ENCODE measurements around the gene SLC35A2.
A peak's percentile ranks its signal among the peaks of the same experiment; 100 is the strongest.

SLC35A2 gene

DNA sequence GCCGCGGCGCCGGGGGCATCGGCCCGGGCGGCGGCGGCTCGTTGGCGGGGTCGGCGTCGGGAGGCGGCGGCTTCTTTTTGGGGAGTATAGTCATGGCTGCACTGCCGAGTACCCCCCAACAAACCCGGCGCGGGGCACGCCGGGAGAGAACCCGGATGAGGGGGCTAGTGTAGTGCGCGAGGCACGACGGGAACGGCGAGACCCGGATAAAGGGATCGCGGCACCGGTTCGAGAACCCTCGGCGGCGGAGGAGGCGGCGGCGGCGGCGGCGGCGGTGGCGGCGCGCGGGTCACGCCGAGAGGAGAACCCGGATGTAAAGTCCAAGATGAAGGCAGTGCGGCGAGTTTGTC is 46.0 kb upstream of the SLC35A2 start, which contains the start of gene OTUD5:
TSS of gene OTUD5 (minus strand) at position 131 of the 350 bp plus-strand sequence. CDS start at position 94, 37 bp downstream.
- Histone ChIP-seq H3K79me2 (ENCODE audit: low read length) (peaks cover 54% of the 10 kb centered on the region), H3K9me3 (ENCODE audit: insufficient read depth, low read length) (no peaks in the 10 kb centered on the region)

GRCh38 chrX:48956728-48957414 is 45.4 kb upstream of the SLC35A2 start:
- H3K27ac ChIP-seq (ENCODE audit: low read length), result peak overlapping the region; percentile 95
- peak overlapping the region; percentile 96 for H3K4me3 ChIP-seq (ENCODE audit: low read length)
- H3K36me3 ChIP-seq (replicated peaks; ENCODE audit: low read depth, low read length), result peaks cover 13% of the 10 kb centered on the region
- no peaks in the 10 kb centered on the region for H3K27me3 ChIP-seq (ENCODE audit: low read depth, low read length)
- H3K79me2 ChIP-seq (ENCODE audit: low read length), result peaks cover 60% of the 10 kb centered on the region
- peaks cover 11% of the 10 kb centered on the region; the same call in 1 of the 2 replicates for H4K20me1 ChIP-seq (ENCODE audit: insufficient read depth, low read length)
- peaks cover 22% of the 10 kb centered on the region for H3K4me1 ChIP-seq (ENCODE audit: low read length)
- H3K9me3 ChIP-seq (ENCODE audit: insufficient read depth, low read length), result no peaks in the 10 kb centered on the region
- H3K9ac ChIP-seq (ENCODE audit: low read length), result peak overlapping the region; percentile 85
- no peak overlapping the region for H2AFZ ChIP-seq (ENCODE audit: low read depth, low read length)
- peak overlapping the region; percentile 95 for H3K4me2 ChIP-seq (ENCODE audit: low read length)
- no peak for TF ChIP-seq EZH2phosphoT487 (IDR thresholded peaks at IDR 0.05; ENCODE audit: low read depth)
- TF ChIP-seq, protein P1, sequence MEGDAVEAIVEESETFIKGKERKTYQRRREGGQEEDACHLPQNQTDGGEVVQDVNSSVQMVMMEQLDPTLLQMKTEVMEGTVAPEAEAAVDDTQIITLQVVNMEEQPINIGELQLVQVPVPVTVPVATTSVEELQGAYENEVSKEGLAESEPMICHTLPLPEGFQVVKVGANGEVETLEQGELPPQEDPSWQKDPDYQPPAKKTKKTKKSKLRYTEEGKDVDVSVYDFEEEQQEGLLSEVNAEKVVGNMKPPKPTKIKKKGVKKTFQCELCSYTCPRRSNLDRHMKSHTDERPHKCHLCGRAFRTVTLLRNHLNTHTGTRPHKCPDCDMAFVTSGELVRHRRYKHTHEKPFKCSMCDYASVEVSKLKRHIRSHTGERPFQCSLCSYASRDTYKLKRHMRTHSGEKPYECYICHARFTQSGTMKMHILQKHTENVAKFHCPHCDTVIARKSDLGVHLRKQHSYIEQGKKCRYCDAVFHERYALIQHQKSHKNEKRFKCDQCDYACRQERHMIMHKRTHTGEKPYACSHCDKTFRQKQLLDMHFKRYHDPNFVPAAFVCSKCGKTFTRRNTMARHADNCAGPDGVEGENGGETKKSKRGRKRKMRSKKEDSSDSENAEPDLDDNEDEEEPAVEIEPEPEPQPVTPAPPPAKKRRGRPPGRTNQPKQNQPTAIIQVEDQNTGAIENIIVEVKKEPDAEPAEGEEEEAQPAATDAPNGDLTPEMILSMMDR (IDR thresholded peaks at IDR 0.05; ENCODE audit: low read depth, low read length), result no peak

More for the DNA sequence above, 46.0 kb upstream of the SLC35A2 start, which contains the start of gene OTUD5:
- H2AFZ ChIP-seq (ENCODE audit: low read depth, low read length), result no peak within 1 kb of the TSS; the same call in 1 of the 2 replicates
- peak within 1 kb of the TSS; percentile 95 for H3K27ac ChIP-seq (ENCODE audit: low read length)
- peak within 1 kb of the TSS; percentile 96 for H3K4me3 ChIP-seq (ENCODE audit: low read length)
- H3K27me3 ChIP-seq (ENCODE audit: low read depth, low read length), result no peaks in the 10 kb centered on the region
- peaks cover 10% of the 10 kb centered on the region for H3K36me3 ChIP-seq (replicated peaks; ENCODE audit: low read depth, low read length)
- TF ChIP-seq, protein P1 (IDR thresholded peaks at IDR 0.05; ENCODE audit: low read depth, low read length), result no peak
- TF ChIP-seq EZH2phosphoT487 (IDR thresholded peaks at IDR 0.05; ENCODE audit: low read depth), result no peak
- peak within 1 kb of the TSS; percentile 95 for H3K4me2 ChIP-seq (ENCODE audit: low read length)
- H4K20me1 ChIP-seq (ENCODE audit: insufficient read depth, low read length), result peaks cover 11% of the 10 kb centered on the region; the same call in 1 of the 2 replicates
- H3K9ac ChIP-seq (ENCODE audit: low read length), result peak within 1 kb of the TSS; percentile 85
- H3K4me1 ChIP-seq (ENCODE audit: low read length), result peaks cover 28% of the 10 kb centered on the region

DNA sequence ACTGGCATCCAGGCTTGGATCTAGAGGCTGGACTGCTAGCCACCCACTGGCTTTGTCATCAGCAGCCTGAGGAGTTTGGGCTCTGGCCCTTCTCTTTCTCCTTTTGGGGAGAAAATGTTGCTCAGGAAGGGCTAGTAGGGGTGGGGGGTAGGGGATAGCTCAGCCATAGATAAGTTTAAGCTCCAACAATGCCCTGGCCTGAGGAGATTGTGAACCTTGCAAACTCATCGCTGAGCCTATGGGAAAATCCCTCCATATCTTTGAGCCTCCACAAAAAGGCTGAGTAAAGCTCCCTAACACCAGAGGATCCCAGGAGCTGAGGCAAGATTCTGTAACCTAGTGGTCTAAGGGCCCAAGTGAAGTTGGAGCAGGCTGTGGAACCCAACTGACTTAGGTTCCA is 37.1 kb upstream of the SLC35A2 start:
- no peak overlapping the region for H3K4me2 ChIP-seq (ENCODE audit: low read length)
- no peak overlapping the region for H2AFZ ChIP-seq (ENCODE audit: low read depth, low read length)
- H3K9me3 ChIP-seq (ENCODE audit: insufficient read depth, low read length), result no peaks in the 10 kb centered on the region
- H3K36me3 ChIP-seq (replicated peaks; ENCODE audit: low read depth, low read length), result peaks cover 3% of the 10 kb centered on the region
- TF ChIP-seq, protein P1 (IDR thresholded peaks at IDR 0.05; ENCODE audit: low read depth, low read length), result no peak
- TF ChIP-seq EZH2phosphoT487 (IDR thresholded peaks at IDR 0.05; ENCODE audit: low read depth), result no peak
- H3K27ac ChIP-seq (ENCODE audit: low read length), result no peak overlapping the region
- H4K20me1 ChIP-seq (ENCODE audit: insufficient read depth, low read length), result no peaks in the 10 kb centered on the region
- no peaks in the 10 kb centered on the region for H3K27me3 ChIP-seq (ENCODE audit: low read depth, low read length)
- H3K4me3 ChIP-seq (ENCODE audit: low read length), result no peak overlapping the region
- peaks cover 18% of the 10 kb centered on the region for H3K4me1 ChIP-seq (ENCODE audit: low read length)
- peaks cover 76% of the 10 kb centered on the region for H3K79me2 ChIP-seq (ENCODE audit: low read length)
- H3K9ac ChIP-seq (ENCODE audit: low read length), result no peak overlapping the region

- Histone ChIP-seq H3K4me1 (ENCODE audit: low read length) (peaks cover 46% of the 10 kb centered on the region), H3K9me3 (ENCODE audit: insufficient read depth, low read length) (no peaks in the 10 kb centered on the region), H3K27ac (ENCODE audit: low read length) (peak overlapping the region; percentile 38), H3K79me2 (ENCODE audit: low read length) (peaks cover 76% of the 10 kb centered on the region), H3K27me3 (ENCODE audit: low read depth, low read length) (no peaks in the 10 kb centered on the region), H3K9ac (ENCODE audit: low read length) (peak overlapping the region; percentile 27), H3K4me3 (ENCODE audit: low read length) (no peak overlapping the region), H3K36me3 (replicated peaks; ENCODE audit: low read depth, low read length) (peaks cover 13% of the 10 kb centered on the region), H2AFZ (ENCODE audit: low read depth, low read length) (no peak overlapping the region), H3K4me2 (ENCODE audit: low read length) (peak overlapping the region; percentile 41), H4K20me1 (ENCODE audit: insufficient read depth, low read length) (no peaks in the 10 kb centered on the region)
- TF ChIP-seq, protein P1 (IDR thresholded peaks at IDR 0.05; ENCODE audit: low read depth, low read length), result peak; percentile 79
- TF ChIP-seq EZH2phosphoT487 (IDR thresholded peaks at IDR 0.05; ENCODE audit: low read depth), result no peak
These were observed 34.3 kb upstream of the SLC35A2 start for GRCh38 chrX:48945517-48946348.
